GM18858 (cell line): ENCODE results near the gene TALDO1.
A peak's percentile ranks its signal among the peaks of the same experiment; 100 is the strongest.

Experiments
- ATAC-seq: cut with Tn5 transposase; IDR thresholded peaks from one replicate; pipeline ENCODE4 v1.9.1; 2021; ENCODE audit not compliant: unreplicated experiment

The TALDO1 gene

DNA sequence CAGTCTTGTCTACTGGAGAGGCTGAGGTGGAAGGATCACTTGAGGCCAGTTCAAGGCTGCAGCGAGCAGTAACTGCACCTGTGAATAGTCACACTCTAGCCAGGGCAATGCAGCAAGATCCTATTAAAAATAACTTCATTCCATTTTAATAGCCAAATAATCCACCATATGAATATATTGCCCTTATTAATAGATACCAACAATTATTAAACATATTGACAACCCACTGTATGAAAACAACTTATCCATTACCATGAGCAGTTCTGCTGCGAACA, 19.6 kb downstream of the TALDO1 start:
- ATAC-seq = no peak

DNA sequence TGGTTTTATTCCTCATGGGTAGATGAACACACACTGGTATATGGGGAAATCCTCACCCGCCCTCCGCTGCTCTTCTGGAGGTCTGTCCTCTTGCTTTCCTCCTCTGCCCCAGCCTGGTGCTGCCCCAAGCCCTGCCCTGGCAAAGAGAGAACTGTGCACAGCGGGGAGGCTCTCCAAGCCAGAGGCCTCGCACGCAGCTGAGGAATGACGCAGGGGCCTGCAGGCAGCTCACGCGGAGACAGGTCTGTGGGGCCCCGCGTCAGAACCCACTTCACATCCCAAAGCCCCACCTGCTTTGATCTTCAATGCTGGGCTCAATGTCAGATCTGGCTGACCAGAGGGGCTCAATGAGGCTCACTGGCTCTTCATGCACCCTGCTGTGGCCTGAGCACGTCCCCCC, 20.0 kb downstream of the TALDO1 start:
- no peak for ATAC-seq

GRCh38 chr11:769887-770641, 22.8 kb downstream of the TALDO1 start:
- no peak for ATAC-seq

DNA sequence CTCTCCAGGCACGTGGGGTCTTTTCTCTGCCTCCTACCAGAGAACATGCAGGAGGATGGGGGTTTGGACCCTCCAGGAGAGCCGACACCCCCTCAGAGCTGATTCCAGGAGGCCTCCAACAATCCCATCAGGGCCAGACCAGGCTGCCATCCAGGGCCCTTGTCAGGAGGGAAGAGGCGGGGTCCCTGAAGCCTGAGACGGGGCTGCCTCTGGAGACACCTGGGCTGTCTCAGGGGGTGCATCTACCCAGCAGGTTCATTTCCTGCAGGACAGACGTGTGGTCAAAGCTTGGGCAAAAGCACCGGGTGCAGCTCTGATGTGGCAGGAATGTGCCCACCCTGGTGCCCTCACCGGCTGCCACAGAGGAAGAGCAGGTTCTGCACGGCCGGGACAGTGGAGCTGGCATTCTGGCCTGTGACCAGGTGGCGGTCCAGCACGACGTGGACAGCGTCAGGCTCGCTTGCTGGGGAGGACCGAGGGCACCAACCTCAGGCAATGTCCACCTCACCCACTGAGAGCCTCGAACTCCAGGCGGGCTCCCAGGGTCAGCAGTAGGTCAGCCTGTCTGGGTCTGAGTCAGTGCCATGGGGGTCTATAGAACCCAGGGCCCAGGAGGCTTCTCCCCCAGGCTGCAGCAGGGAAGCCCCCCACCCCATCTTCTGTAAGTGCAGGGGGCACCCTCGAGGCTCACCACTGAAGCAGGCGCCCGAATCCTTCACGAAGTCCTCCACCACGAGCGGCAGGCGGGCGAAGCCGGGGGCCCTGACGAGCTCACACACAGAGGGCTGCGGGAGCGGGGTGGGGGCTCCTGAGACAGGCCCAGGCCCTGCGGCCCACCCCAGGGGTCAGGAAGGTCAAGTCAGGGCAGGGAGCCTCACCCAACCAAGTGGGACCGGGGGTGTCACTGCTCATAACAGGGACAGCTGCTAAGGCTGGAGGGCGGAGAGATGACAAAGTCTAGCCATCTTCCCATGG, 23.7 kb downstream of the TALDO1 start:
- no peak for ATAC-seq

- ATAC-seq = no peak
Observed at GRCh38 chr11:771617-772204, 24.4 kb downstream of the TALDO1 start.

- no peak for ATAC-seq
Observed at GRCh38 chr11:772429-773390, 25.4 kb downstream of the TALDO1 start.

DNA sequence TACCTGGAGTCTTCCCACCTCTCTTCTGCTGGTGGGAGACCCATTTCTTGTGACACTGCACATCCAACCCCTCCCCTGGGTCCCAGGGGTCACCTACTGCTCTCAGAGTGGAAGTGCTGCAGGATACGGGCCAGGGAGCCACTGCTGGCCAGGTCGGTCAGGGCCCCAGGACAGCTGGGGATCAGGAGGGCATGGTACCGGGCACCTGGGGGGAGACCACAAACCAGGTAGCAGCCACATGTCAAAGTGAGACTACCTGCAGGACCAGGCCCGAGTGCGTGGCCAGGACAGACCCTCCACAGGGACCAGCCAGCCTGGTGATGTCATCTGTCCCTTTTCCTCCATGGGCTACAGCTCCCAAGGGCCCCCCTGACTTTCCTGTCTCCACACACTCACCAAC, 26.2 kb downstream of the TALDO1 start:
- ATAC-seq = no peak

- no peak for ATAC-seq
Observed at GRCh38 chr11:773830-774229, 26.6 kb downstream of the TALDO1 start.

DNA sequence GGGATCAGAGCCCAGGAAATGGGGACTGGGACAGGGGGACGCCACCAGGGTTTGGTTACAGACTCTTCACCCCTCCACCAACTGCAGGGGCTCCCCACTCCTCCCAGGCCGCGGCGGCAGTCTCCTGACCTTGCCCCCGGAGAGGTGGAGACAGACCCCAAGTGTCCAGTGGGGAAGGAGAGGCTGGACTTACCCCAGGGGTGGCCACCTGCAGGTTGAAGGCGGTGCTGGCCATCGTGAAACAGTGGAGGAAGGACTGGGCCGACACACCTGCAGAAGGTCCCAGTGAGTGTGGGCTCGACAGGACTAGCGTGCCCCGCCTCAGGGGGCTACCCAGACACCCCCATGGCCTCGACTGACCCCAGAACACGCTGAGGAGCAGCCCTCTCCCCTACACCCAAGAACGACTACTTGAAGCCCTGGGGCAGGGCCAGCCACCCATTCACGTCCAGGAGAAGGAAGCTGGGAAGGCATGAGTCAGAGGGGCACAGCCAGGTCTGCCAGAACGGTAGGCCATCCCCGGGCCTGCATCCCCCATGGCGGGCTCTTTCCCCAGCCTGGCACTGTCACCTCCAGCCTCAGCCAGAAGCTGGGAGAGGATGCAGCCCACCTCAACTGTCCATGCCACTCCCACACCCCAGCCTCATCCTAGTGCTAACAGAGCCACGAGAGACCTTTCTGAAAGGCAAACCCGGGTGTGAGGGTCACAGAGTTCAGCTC, 27.8 kb downstream of the TALDO1 start:
- ATAC-seq = no peak

GRCh38 chr11:776263-776560, 28.9 kb downstream of the TALDO1 start:
- ATAC-seq = no peak

GRCh38 chr11:776561-777287, 29.5 kb downstream of the TALDO1 start:
- ATAC-seq = peak; percentile 21

DNA sequence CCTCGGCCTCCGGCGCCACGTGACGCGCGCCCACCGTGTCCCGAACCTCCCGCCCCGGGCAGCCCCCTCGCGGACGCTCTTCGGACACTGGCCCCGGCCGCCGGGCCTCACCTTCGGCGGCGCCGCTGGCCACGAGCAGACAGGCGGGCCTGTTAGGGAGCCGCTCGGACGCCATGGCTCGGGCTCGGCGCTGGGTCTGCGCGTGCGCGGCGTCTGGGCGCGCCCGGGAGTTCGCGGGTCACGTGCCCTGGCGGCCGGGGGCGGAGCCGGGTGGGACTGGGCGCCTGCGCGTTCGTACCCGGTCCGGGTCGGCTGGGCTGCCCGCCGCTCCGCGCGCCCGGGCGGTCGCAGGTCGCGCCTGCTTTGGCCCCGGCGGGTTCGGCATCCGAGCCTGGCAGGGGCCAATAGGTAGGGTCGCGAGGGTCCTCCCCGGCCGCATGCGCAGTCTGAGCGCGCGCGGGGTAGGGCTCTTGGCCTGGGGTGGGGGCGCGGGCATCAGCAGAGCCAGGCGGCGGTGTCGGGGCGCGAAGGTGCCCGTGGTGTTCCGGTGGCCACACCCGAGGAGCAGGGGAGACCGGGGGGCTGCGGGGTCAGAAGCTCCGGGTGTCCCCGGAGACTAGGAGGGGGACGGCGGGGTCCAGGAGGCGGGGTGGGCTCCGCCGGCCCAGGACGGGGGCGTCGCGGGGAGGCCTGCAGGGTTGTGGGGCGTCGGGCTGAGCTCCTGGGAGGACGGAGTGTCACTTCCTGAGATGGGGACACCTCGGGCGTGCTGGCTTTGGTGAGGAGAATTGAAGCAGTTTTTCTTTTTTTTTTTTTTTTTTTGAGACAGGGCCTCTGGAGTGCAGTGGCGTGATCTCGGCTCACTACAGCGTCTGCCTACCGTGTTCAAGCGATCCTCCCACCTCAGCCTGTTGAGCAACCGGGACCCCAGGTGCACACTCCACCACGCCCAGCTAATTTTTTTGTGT, 30.3 kb downstream of the TALDO1 start, which contains the start of gene GATD1:
TSS of gene GATD1 (minus strand) at position 200 of the 968 bp plus-strand sequence. CDS start at position 175, 25 bp downstream.
- ATAC-seq = peak; percentile 48

DNA sequence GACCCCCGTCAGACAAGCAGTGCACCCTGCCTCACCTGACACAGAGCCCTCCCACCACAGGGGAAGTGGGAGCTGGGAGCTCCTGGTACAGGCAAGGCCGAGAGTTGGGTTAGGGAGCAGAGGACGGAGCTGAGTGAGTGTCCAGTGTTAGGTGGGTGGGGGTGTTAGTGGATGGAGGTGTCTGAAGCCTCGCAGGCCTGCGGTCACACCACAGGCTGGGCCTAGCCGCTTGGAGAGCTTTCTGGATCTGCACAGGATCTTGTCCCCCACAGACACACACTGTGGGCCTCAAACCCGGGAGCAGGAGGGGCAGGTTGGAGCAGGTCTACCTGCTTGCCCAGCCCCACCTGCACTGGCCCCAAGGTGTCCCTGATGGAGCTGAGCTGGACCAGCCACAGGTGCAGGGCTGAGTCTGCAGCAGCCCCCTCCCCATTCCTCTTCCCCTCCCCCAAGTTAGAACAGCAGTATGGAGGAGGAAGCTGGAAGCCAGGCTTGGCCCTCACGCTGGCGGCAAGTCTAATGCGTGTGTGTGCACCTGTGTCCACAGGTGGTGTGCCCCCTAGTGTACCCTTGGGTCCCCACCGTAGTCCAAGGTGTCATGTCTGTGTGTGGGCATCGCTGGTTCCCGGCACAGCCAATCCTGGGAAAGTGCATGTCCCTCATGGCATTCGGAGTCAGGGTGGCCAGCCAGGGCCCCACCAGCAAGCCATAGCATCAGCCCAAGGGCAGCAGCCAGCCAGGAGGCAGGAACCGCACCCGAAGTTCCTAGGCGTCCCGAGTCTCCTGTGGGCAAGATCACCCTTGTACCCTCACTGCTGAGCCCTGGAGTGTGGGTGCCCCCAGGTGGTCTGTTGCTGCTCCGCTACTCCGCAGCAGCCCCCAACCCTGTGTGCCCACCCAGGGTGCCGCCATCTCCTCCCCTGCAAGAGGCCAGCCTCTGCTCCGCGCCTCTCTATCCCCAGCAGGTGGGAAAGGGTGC, 32.0 kb downstream of the TALDO1 start:
- ATAC-seq = no peak

- no peak for ATAC-seq
Observed at GRCh38 chr11:779955-780532, 32.8 kb downstream of the TALDO1 start.

DNA sequence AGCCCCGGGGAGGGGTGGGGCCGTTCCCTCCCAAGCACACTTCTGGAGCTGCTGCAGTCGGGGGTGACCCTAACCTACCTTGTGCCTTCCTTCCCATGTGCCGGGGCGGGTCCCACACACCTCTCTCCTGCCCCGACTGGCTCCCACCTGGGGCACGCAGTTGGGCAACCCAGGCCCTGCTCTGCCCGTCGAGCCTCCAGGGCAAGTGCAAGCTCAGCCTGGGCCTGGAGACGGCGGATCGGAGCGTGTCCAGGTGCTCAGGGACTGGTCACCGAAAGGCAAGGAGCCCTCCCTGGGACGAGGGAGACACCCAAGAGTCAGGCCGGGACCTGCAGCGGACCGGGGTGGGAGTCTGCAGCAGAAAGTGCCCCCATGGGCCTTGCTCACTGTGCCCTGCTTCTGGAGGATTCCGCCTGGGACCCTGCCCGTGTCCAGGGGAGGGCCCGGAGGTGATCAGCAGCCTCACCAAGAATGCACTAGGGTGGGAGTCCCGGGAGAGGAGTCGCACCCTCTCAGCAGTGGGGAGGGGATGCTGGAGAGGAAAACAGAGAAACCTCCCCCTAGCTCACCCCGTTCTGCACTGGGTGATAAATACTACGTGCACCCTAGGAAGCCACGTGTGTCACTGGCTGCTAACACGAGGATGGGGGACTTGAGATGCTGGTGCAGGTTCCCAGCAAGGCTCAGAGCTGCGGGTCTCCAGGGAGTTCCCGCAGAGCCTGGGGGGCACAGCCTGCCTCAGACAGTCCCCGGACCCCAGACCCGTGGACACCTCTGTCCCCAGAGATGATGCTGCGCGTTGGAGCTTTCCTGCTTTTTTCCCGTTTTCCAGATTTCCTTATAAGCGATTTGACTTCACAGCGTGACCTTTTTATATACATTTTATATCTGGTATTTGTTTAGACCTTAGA, 35.3 kb downstream of the TALDO1 start:
- no peak for ATAC-seq

DNA sequence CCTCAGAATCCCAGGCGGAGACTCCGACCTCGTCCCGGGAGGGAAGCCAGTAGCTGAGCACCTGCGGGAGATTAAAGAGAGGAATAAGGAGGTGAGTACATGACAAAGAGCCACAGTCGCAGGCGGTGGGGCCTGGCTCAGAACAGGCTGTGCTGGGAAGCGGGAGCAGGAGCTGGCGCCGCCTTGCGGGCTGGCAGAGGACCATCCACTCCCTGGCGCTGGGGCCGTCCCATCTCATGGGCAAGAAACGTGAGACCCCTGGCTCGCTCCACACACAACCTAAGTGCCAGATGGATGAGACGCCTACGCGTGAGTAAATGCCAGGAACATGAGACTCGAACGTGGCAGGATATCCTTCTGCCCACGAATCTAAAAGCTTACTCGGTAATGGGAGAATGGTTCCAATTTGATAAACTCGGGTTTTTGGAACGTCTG, 36.3 kb downstream of the TALDO1 start:
- no peak for ATAC-seq
